Measurements from ENCODE around the gene FHAD1.

DNA sequence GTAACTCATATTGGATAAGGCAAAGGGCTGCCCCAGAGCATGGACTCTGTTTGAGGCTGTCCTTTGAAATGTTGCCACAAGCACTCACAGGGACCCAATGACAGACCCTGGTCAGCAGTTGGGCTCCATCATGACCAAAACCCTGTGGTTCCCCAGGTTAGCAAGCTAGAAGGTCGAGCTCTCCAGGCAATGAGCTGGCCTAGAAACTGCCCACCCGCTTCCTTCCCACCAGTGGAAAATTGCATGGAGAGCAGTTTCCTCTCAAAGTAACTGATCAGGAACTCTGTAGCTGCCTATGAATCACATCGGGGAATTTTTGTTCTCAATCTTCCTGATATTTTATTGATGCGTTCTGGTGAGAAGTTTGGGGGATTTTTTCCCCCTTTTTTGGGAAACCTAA lies 52.8 kb downstream of the FHAD1 start:
- TF ChIP-seq ATF3 (IDR thresholded peaks at IDR 0.05; ENCODE audit: borderline replicate concordance, extremely low read depth, low read depth, low read length) (no peak), POLR2A (IDR thresholded peaks at IDR 0.05; ENCODE audit: low read depth, low read length) (no peak), USF2 (IDR thresholded peaks at IDR 0.05; ENCODE audit: borderline replicate concordance, low read depth, low read length) (no peak), NR2C2 (IDR thresholded peaks at IDR 0.05; ENCODE audit: borderline replicate concordance, control insufficient read depth, insufficient read length, low read depth) (no peak), JUND (IDR thresholded peaks at IDR 0.05; ENCODE audit: low read depth, low read length) (no peak), POLR2AphosphoS2 (IDR thresholded peaks at IDR 0.05; ENCODE audit: low read depth, low read length) (no peak)
